Choroid plexus epithelial cell (primary cell): Measurements from ENCODE around the gene AQP3.

ENCODE experiments used
- DNase-seq: peaks from one replicate; pipeline ENCODE4 v3.0.0-alpha.2; 2010; ENCODE audit warnings: low read depth
- H3K4me3 ChIP-seq: 2 replicates; pipeline ENCODE4 v1.5.1; 2011; ENCODE audit warnings: low read depth, mild to moderate bottlenecking, control low read depth, low read length, moderate library complexity
- CTCF ChIP-seq: conservative IDR thresholded peaks from 2 replicates; pipeline ENCODE4 v1.5.1; 2011; ENCODE audit warnings: low read depth, mild to moderate bottlenecking, control low read depth, inconsistent platforms, low read length, moderate library complexity

The AQP3 gene

DNA sequence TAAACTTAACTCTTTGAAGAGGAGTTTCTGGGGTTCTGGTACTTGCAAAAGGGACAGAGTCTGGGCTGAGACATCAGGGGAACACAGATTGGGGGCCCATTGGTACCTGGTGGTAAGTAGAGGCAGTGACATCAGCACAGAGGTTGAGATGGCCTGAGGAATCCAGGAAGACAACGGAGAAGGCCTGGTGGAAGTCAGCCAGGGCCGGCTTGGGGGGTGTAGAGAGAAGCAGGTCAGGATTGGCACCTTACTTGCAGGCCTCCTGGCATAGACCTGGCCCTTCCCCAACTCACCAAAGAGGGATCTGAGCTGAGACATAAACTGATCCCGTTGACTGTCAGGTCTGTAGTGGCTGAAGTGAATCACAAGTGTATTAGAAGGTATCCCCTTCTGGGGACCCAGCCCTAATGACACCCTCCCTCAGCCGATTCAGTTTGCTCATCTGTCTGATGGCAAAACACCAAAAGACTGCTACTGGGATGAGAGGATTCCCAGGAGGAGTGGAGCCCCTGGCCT is 20.9 kb upstream of the AQP3 start:
- no peak for DNase-seq
- H3K4me3 ChIP-seq = no peak overlapping the region
- TF ChIP-seq CTCF = no peak

- no peak overlapping the region for H3K4me3 ChIP-seq
- DNase-seq = no peak
- no peak for TF ChIP-seq CTCF
Observed at GRCh38 chr9:33467526-33467925, 20.1 kb upstream of the AQP3 start.

DNA sequence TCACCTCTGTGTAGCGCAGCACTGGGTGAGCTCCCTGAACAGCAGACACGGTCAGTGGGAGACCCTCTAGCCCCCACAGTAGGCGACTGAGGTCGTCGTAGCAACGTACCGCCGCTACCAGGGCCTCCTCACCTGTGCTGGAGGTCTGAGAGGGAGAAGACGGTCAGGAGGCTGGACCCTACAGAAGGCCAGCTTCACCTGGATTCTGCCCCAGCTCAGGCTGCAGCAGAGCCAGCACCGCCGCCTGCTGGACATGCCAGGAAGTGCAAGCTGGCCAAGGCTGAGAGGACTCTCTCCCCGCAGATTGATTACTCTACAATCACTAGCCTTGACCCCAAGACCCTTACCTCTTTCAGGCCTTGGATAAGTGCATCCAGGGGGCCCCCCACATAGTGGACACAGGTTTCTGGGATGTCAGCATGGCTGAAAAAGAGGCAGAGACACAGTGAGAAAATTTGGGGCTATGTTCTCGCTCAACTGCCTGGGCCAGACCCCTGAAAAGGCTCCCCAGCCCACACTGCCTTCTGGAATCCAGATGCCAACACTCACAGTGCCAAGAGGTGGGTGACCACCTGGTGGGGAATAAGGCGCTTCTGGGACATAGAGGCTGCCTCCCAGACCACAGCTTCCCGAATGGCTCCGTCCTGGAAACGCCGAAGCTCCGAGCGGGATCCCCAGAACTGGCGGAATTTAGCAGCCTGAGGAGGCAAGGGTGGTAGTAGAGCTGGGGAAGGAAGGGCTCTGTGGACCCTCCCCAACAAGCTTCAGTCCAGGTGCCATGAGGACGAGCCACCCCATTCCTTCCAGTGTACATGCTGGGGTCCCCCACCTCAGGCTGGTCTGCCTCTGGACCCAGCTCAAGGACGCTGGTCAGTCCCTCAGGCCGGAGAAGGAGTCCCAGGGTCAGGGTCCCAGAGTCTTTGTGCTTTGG is 19.4 kb upstream of the AQP3 start:
- DNase-seq = peak; percentile 63
- TF ChIP-seq CTCF = peak; percentile 98
- H3K4me3 ChIP-seq = no peak overlapping the region

DNA sequence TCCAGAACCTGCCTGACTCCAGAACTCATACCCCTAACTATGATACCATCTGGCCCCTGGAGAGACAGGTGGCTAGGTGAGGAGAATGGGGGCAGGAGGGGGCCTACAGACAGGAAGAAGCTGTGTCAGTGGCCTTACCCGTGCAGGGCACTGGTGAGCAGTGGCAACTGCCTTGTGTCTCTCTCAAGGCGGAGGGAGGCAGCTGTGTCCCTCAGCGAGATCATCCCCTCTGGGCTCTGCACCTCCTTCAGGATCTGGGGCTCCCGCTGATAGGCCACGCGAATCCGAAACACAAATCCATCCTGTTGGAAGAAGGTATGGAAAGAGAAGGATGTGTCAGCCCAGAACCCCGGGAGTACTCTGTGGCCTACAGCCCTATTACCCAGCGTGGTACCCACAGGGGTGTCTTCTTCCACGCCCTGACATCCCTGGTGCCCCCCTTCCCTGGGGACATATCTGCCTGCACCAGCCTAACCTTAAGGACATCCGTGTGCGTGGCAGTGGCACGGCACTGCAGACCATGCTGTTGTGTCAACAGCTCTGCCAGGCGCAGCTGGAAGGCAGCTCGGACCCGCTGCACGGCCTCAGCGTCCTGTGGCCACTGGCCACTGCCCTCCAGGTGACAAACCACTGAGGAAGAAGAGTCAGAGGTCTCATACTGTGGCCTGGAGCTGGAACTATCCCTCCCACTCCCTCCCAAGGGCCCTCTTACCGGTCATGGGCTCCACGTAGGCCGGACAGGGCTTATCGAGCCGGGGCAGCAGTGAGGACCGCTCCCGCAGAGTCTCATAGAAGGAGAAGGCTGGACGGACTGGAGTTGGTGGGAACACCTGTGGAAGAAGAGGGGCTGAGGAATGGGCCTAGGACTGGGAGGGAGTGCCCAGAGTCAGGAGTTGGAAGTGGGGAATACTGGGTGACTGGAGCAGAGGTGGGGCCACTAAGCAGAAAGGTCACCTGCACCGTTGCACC is 18.5 kb upstream of the AQP3 start:
- no peak for DNase-seq
- TF ChIP-seq CTCF = no peak
- H3K4me3 ChIP-seq = no peak overlapping the region

DNA sequence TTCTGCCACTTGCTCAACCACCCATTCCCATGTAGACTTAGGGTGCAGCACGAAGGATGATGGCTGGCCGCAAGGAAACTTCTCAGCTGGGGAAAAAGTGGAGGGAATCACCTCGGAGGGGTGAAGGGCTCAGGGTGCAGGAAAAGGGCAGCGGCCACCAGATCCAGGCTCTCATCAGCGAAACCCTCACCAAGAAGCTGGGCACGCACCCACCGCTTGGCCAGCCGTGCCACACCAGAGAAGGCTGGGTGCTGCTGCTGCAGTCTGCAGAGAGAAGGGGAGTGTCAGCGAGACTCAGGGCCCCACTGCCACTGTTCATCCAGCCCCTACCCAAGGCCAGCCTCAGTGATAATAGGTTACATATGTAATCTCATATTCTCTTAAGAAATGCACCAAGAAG is 17.7 kb upstream of the AQP3 start:
- H3K4me3 ChIP-seq = no peak overlapping the region
- no peak for DNase-seq
- TF ChIP-seq CTCF = no peak

DNA sequence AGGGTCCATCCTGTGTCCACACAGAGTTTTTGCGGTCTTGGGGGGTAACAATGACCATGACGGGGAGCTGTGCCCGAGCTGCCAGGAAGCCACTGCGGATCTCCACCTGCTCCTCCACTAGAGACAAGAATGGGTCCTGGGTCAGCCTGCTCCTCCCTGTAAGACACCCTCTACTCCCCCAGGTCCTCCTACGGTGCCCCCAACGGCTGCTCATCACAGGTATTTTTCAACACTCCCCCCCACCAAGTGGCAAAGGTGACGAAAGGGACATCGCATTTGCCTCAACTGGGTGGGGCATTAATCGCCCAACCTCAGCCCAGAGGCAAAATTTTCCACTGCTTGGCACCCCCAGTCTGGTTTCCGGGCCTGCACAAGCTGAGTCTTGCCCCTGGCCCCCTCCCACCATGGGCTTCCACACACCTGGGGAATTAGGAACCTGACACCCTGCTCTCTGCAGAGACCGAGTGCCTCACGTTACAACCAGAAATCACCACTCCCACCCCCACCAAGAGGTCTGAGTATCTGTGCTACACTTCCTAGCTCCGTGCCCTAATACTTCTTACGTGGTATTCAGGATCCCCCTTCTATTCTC is 16.7 kb upstream of the AQP3 start:
- no peak for DNase-seq
- no peak for TF ChIP-seq CTCF
- H3K4me3 ChIP-seq = no peak overlapping the region
